HepG2 (cell line): ENCODE data around the gene VPS37D. TPM values are rescaled to one million over a fixed set of nuclear protein-coding genes. Genes with fewer than 3 reads are reported as not detected.
A peak's percentile ranks its signal among the peaks of the same experiment; 100 is the strongest.

ENCODE experiments used
- CREB3 ChIP-seq: sonication (generic); formaldehyde crosslinking; IDR thresholded peaks from 2 replicates; pipeline ENCODE4 v1.5.0; 2020; ENCODE audit warnings: missing genetic modification reagents
- CSRNP1 ChIP-seq: sonication (generic); formaldehyde crosslinking; IDR thresholded peaks from 2 replicates; pipeline ENCODE4 v1.8.1; 2023; ENCODE audit warnings: mild to moderate bottlenecking, missing genetic modification reagents
- E2F2 ChIP-seq: sonication (generic); formaldehyde crosslinking; IDR thresholded peaks from 2 replicates; pipeline ENCODE4 v1.4.0; 2020; ENCODE audit warnings: missing genetic modification reagents, borderline replicate concordance
- ELF3 ChIP-seq: IDR thresholded peaks from 2 replicates; pipeline ENCODE4 v1.6.1; 2016; ENCODE audit warnings: missing genetic modification reagents, missing compliant biosample characterization
- GFI1 ChIP-seq: sonication (generic); formaldehyde crosslinking; IDR thresholded peaks from 2 replicates; pipeline ENCODE4 v1.5.0; 2020; ENCODE audit warnings: missing genetic modification reagents, mild to moderate bottlenecking, borderline replicate concordance
- HMGA1 ChIP-seq: sonication (generic); formaldehyde crosslinking; conservative IDR thresholded peaks from 2 replicates; pipeline ENCODE4 v1.4.0; 2020; ENCODE audit warnings: missing genetic modification reagents
- JUNB ChIP-seq: sonication (generic); formaldehyde crosslinking; IDR thresholded peaks from 2 replicates; pipeline ENCODE4 v1.8.0; 2022; ENCODE audit warnings: missing genetic modification reagents, mild to moderate bottlenecking, borderline replicate concordance
- KDM4B ChIP-seq: sonication (generic); formaldehyde crosslinking; IDR thresholded peaks from 2 replicates; pipeline ENCODE4 v1.4.0; 2020; ENCODE audit warnings: missing genetic modification reagents
- MTA1 ChIP-seq: sonication (generic); formaldehyde crosslinking; IDR thresholded peaks from 2 replicates; pipeline ENCODE4 v1.4.0; 2020; ENCODE audit warnings: missing genetic modification reagents, mild to moderate bottlenecking, borderline replicate concordance
- SP4 ChIP-seq: sonication (generic); formaldehyde crosslinking; IDR thresholded peaks from 2 replicates; pipeline ENCODE4 v1.8.1; 2023; ENCODE audit warnings: mild to moderate bottlenecking, missing genetic modification reagents
- SPEN ChIP-seq: sonication (generic); formaldehyde crosslinking; IDR thresholded peaks from 2 replicates; pipeline ENCODE4 v1.5.1; 2020; ENCODE audit warnings: low read depth, mild to moderate bottlenecking, missing genetic modification reagents
- TOE1 ChIP-seq: sonication (generic); formaldehyde crosslinking; IDR thresholded peaks from 2 replicates; pipeline ENCODE4 v1.4.0; 2020; ENCODE audit warnings: mild to moderate bottlenecking, missing genetic modification reagents
- ZNF281 ChIP-seq: sonication (generic); formaldehyde crosslinking; IDR thresholded peaks from 2 replicates; pipeline ENCODE4 v1.4.0; 2020; ENCODE audit warnings: missing genetic modification reagents, borderline replicate concordance
- ZNF383 ChIP-seq: sonication (generic); formaldehyde crosslinking; IDR thresholded peaks from 2 replicates; pipeline ENCODE4 v1.4.0; 2020; ENCODE audit warnings: missing genetic modification reagents, mild to moderate bottlenecking, borderline replicate concordance
- ZNF7 ChIP-seq: IDR thresholded peaks from 2 replicates; pipeline ENCODE4 v1.6.1; 2016; ENCODE audit warnings: missing biosample characterization, missing genetic modification reagents
- ZNF740 ChIP-seq: sonication (generic); formaldehyde crosslinking; IDR thresholded peaks from 2 replicates; pipeline ENCODE4 v1.4.0; 2020; ENCODE audit warnings: missing genetic modification reagents
- ZNF83 ChIP-seq: sonication (generic); formaldehyde crosslinking; IDR thresholded peaks from 2 replicates; pipeline ENCODE4 v1.4.0; 2020; ENCODE audit warnings: missing genetic modification reagents, mild to moderate bottlenecking, borderline replicate concordance
- ZSCAN20 ChIP-seq: sonication (generic); formaldehyde crosslinking; IDR thresholded peaks from 2 replicates; pipeline ENCODE4 v1.4.0; 2020; ENCODE audit warnings: missing genetic modification reagents, mild to moderate bottlenecking, borderline replicate concordance
- ZSCAN25 ChIP-seq: sonication (generic); formaldehyde crosslinking; IDR thresholded peaks from 2 replicates; pipeline ENCODE4 v1.8.0; 2022; ENCODE audit warnings: mild to moderate bottlenecking, missing genetic modification reagents
- ZSCAN30 ChIP-seq: sonication (generic); formaldehyde crosslinking; IDR thresholded peaks from 2 replicates; pipeline ENCODE4 v1.5.0; 2020; ENCODE audit warnings: mild to moderate bottlenecking, missing genetic modification reagents
- polyA plus RNA-seq, 8 experiments: library from polyadenylated mRNA; depleted of rRNA in 3 of 8; stranded (reverse) in 7 of 8; unstranded in 1 of 8; fragments of >200 nt; fragmentation: Illumina TruSeq in 4 of 8; extraction: Trizol in 4 of 8; gene quantifications; 2 replicates each; pipeline versions ENCODE4 v1.2.1 to v1.2.3, GENCODE V29; 2011 to 2016; ENCODE audit warnings: low read depth in 4 of 8, missing spikeins in 1 of 8, mixed read lengths in 1 of 8; ENCODE audit not compliant: insufficient read depth in 1 of 8
- total RNA-seq, 5 experiments: library from RNA; depleted of rRNA; stranded (reverse); fragments of >200 nt; fragmentation: Illumina TruSeq; extraction: Trizol; gene quantifications; 2 replicates each; pipeline ENCODE4 v1.2.3, GENCODE V29; 2016; ENCODE audit warnings: low read depth in 1 of 5
- TF ChIP-seq, protein P1 (sequence below): IDR thresholded peaks from 2 replicates; pipeline ENCODE4 v1.6.1; 2018; ENCODE audit warnings: missing genetic modification reagents, mild to moderate bottlenecking, missing compliant biosample characterization

The VPS37D gene
- total and polyA plus RNA-seq, 2 of the 13 experiments (the other 11 are each of a cell fraction or from before 2014, with no cell fraction given): 3.8 to 6.3 TPM

DNA sequence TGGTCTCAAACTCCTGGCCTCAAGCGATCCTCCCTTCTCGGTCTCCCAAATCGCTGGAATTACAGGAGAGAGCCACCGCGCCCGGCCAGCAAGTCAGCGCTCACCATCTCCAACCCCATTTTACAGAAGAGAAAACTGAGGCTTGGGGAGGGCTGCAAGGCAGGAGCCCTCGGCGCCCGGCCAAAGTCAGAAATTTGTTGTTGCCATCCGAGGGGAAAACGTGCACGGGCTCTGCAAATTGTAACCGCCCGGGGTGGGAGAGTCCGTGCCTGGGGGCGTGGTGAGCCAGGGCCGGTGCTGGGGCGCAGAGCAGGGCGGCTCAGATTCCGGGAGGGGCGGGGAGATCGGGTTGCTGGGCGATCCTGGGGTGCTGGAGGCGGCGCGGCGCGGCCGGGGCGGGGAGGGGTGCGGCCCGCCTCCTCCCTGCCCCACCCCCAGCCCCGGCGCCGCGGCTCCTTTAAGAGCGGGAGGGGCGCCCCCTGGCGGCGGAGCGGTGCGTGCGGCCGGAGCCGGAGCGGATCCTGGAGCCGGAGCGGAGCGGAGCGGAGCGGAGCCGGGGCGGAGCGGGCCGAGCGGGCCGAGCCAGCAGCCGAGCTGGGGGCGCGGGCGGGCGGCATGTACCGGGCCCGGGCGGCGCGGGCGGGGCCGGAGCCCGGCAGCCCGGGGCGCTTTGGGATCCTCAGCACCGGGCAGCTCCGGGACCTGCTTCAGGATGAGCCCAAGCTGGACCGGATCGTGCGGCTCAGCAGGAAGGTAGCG, at the start of gene VPS37D (continued):
- no peak for TF ChIP-seq CREB3
- TF ChIP-seq GFI1 (CRISPR knock-in tag): peak; percentile 55; the same call in 1 of the 2 replicates
- peak; percentile 47; the same call in 1 of the 2 replicates for TF ChIP-seq ELF3 (CRISPR knock-in tag)
- TF ChIP-seq E2F2 (CRISPR knock-in tag): no peak
- TF ChIP-seq MTA1 (CRISPR knock-in tag): peak; percentile 44; the same call in 1 of the 2 replicates
- TF ChIP-seq SP4 (CRISPR knock-in tag): peak; percentile 87
- TF ChIP-seq JUNB (CRISPR knock-in tag): no peak
- no peak for TF ChIP-seq ZSCAN30
- TF ChIP-seq, protein P1, sequence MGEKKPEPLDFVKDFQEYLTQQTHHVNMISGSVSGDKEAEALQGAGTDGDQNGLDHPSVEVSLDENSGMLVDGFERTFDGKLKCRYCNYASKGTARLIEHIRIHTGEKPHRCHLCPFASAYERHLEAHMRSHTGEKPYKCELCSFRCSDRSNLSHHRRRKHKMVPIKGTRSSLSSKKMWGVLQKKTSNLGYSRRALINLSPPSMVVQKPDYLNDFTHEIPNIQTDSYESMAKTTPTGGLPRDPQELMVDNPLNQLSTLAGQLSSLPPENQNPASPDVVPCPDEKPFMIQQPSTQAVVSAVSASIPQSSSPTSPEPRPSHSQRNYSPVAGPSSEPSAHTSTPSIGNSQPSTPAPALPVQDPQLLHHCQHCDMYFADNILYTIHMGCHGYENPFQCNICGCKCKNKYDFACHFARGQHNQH (CRISPR knock-in tag): no peak
- no peak for TF ChIP-seq ZNF7
- peak; percentile 55; the same call in 1 of the 2 replicates for TF ChIP-seq SPEN
- peak; percentile 79; the same call in 1 of the 2 replicates for TF ChIP-seq ZNF281
- TF ChIP-seq ZSCAN20 (CRISPR knock-in tag): no peak
- no peak for TF ChIP-seq HMGA1 (CRISPR knock-in tag)
- peak; percentile 89 for TF ChIP-seq ZSCAN25 (CRISPR knock-in tag)
- no peak for TF ChIP-seq KDM4B (CRISPR knock-in tag)
- TF ChIP-seq ZNF740 (CRISPR knock-in tag): 0 out of 2 replicates have a peak, but pooled peaks have one; percentile 24
- TF ChIP-seq CSRNP1 (CRISPR knock-in tag): no peak; the same call in 1 of the 2 replicates
- TF ChIP-seq TOE1 (CRISPR knock-in tag): no peak
- no peak for TF ChIP-seq ZNF83 (CRISPR knock-in tag)
- TF ChIP-seq ZNF383: no peak
